Peyer's patch (tissue), 4 donors: Measurements from ENCODE around the gene CACNA2D3. TPM values are rescaled to one million over a fixed set of nuclear protein-coding genes. Genes with fewer than 3 reads are reported as not detected.

Source experiments
- DNase-seq, 3 donors: peaks; one replicate each; pipeline ENCODE4 v3.0.0-alpha.2; 2017 to 2019
- H3K27ac ChIP-seq, 4 donors: fragments of 200-600 bp; sonication (generic); one replicate each; pipeline ENCODE4 v1.5.1; 2016 to 2019
- H3K27me3 ChIP-seq, 2 donors: fragments of 200-600 bp; sonication (generic); one replicate each; pipeline ENCODE4 v1.5.1; 2019
- H3K36me3 ChIP-seq, 3 donors: fragments of 200-600 bp; sonication (generic); one replicate each; pipeline ENCODE4 v1.5.1; 2016 to 2019
- H3K4me1 ChIP-seq, 4 donors: fragments of 200-600 bp; sonication (generic); one replicate each; pipeline ENCODE4 v1.5.1; 2016 to 2019
- H3K4me3 ChIP-seq, 4 donors: fragments of 200-600 bp; sonication (generic); 1 replicate in 3 of 4; 2 replicates in 1 of 4; pipeline ENCODE4 v1.5.1; 2016 to 2019; ENCODE audit warnings: mild to moderate bottlenecking in 1 of 4
- H3K9me3 ChIP-seq, 4 donors: fragments of 200-600 bp; sonication (generic); one replicate each; pipeline ENCODE4 v1.5.1; 2016 to 2019; ENCODE audit warnings: mild to moderate bottlenecking in 1 of 4
- CTCF ChIP-seq, 6 experiments: fragments of 450-650 bp in 4 of 6; fragments of 200-600 bp in 2 of 6; sonication (generic) in 1 of 6; IDR thresholded peaks; one replicate each; pipeline ENCODE4 v1.5.1; 2017 to 2019; ENCODE audit warnings: antibody characterized with exemption in 6 of 6, mild to moderate bottlenecking in 3 of 6, moderate library complexity in 1 of 6
- POLR2A ChIP-seq, 2 donors: fragments of 450-650 bp; IDR thresholded peaks; one replicate each; pipeline ENCODE4 v1.5.1; 2017; ENCODE audit warnings: antibody characterized with exemption in 2 of 2, mild to moderate bottlenecking in 2 of 2, moderate library complexity in 2 of 2
- total RNA-seq, 4 donors: library from RNA; depleted of rRNA; stranded (reverse); fragments of >200 nt; gene quantifications; one replicate each; pipeline ENCODE4 v1.1.0, GENCODE V29; 2016

The CACNA2D3 gene
- total RNA-seq, result 1 to 10 TPM in 1 of 4 donors, under 1 TPM in 1, not detected in 2; 0.27 to 5.0 TPM

- DNase-seq, result peak in 1 of 3 donors; percentile 55
- peaks cover 0 to 21% (median 0%) of the 10 kb centered on the region in 4 donors for H3K4me1 ChIP-seq
- H3K36me3 ChIP-seq, result no peaks in the 10 kb centered on the region
- TF ChIP-seq POLR2A (IDR thresholded peaks at IDR 0.05), result no peak
- TF ChIP-seq CTCF (IDR thresholded peaks at IDR 0.05), result no peak
- H3K27me3 ChIP-seq, result peaks cover 0 to 7% of the 10 kb centered on the region in 2 donors
- peak within 1 kb of the TSS in 1 of 4 donors; percentile 54 for H3K27ac ChIP-seq
- peak within 1 kb of the TSS; percentile 26 to 59 (median 40) for H3K4me3 ChIP-seq
- no peaks in the 10 kb centered on the region for H3K9me3 ChIP-seq
Observed at GRCh38 chr3:54122324-54123002, at the start of gene CACNA2D3. Gene CACNA2D3 (plus strand): TSS chr3:54122552.

- TF ChIP-seq POLR2A (IDR thresholded peaks at IDR 0.05) (no peak), CTCF (IDR thresholded peaks at IDR 0.05) (no peak)
Observed at GRCh38 chr3:54073386-54073785, 49.0 kb upstream of the CACNA2D3 start.

GRCh38 chr3:54079314-54079713 is 43.0 kb upstream of the CACNA2D3 start:
- DNase-seq, result no peak
- Histone ChIP-seq H3K4me1 (no peaks in the 10 kb centered on the region), H3K9me3 (no peaks in the 10 kb centered on the region), H3K27me3 (no peaks in the 10 kb centered on the region), H3K4me3 (no peak overlapping the region), H3K36me3 (no peaks in the 10 kb centered on the region), H3K27ac (no peak overlapping the region)
- TF ChIP-seq POLR2A (IDR thresholded peaks at IDR 0.05) (no peak), CTCF (IDR thresholded peaks at IDR 0.05) (no peak)

More at GRCh38 chr3:54073386-54073785, 49.0 kb upstream of the CACNA2D3 start:
- Histone ChIP-seq H3K36me3 (no peaks in the 10 kb centered on the region), H3K4me3 (no peak overlapping the region), H3K4me1 (no peaks in the 10 kb centered on the region), H3K27ac (no peak overlapping the region), H3K9me3 (peaks cover 0 to 13% (median 5%) of the 10 kb centered on the region in 4 donors), H3K27me3 (no peaks in the 10 kb centered on the region)
- no peak for DNase-seq

- TF ChIP-seq POLR2A (IDR thresholded peaks at IDR 0.05) (no peak), CTCF (IDR thresholded peaks at IDR 0.05) (no peak)
- Histone ChIP-seq H3K4me1 (no peaks in the 10 kb centered on the region), H3K36me3 (no peaks in the 10 kb centered on the region), H3K27ac (no peak overlapping the region), H3K4me3 (no peak overlapping the region), H3K27me3 (no peaks in the 10 kb centered on the region), H3K9me3 (no peaks in the 10 kb centered on the region)
- no peak for DNase-seq
Observed at GRCh38 chr3:54079730-54080325, 42.5 kb upstream of the CACNA2D3 start.

- Histone ChIP-seq H3K36me3 (no peaks in the 10 kb centered on the region), H3K27ac (no peak overlapping the region), H3K4me1 (no peaks in the 10 kb centered on the region), H3K27me3 (no peaks in the 10 kb centered on the region), H3K4me3 (no peak overlapping the region), H3K9me3 (no peaks in the 10 kb centered on the region)
- DNase-seq, result no peak
- no peak for TF ChIP-seq POLR2A (IDR thresholded peaks at IDR 0.05)
- no peak for TF ChIP-seq CTCF (IDR thresholded peaks at IDR 0.05)
Observed at GRCh38 chr3:54083921-54084320, 38.4 kb upstream of the CACNA2D3 start.
